ENCODE measurements around the gene ANKAR.

- TF ChIP-seq CTCF (IDR thresholded peaks at IDR 0.05; ENCODE audit: low read length) (no peak), EZH2 (IDR thresholded peaks at IDR 0.05; ENCODE audit: borderline replicate concordance, low read length) (no peak)
These were observed 23.2 kb upstream of the ANKAR start for GRCh38 chr2:189651284-189651683.
